WTC11 (cell line): ENCODE results near the gene KLHL26. TPM values are rescaled to one million over a fixed set of nuclear protein-coding genes. Genes with fewer than 3 reads are reported as not detected.

Experiments used
- ATAC-seq: fragments of 200-7000 bp; cut with Tn5 transposase; 2 replicates; pipeline ENCODE4 v1.10.0; 2021; ENCODE audit warnings: mild to moderate bottlenecking, moderate library complexity
- CTCF ChIA-PET: fragments of 300-600 bp; sonication (Branson Sonifier 250); formaldehyde crosslinking; loops from one replicate; lab custom pipeline; 2021; ENCODE audit warnings: antibody characterized with exemption; lab: Charles Lee
- POLR2A ChIA-PET: fragments of 350-600 bp; sonication (Branson Sonifier 250); formaldehyde crosslinking; loops from one replicate; lab custom pipeline; 2021; ENCODE audit warnings: antibody characterized with exemption; lab: Charles Lee
- DNase-seq: peaks from one replicate; pipeline ENCODE4 v3.0.0; 2021; ENCODE audit warnings: low spot score
- H3K27ac Mint-ChIP-seq: 2 replicates; pipeline ENCODE4 v1.8.0; 2021; ENCODE audit warnings: mixed read lengths
- H3K27me3 Mint-ChIP-seq: 2 replicates; pipeline ENCODE4 v1.8.0; 2021; ENCODE audit warnings: low read depth, mild to moderate bottlenecking, moderate library complexity, mixed read lengths
- H3K36me3 Mint-ChIP-seq: 2 replicates; pipeline ENCODE4 v1.8.0; 2021; ENCODE audit warnings: mixed read lengths
- H3K4me1 Mint-ChIP-seq: 2 replicates; pipeline ENCODE4 v1.8.0; 2022; ENCODE audit warnings: mixed read lengths
- H3K4me3 Mint-ChIP-seq: 2 replicates; pipeline ENCODE4 v1.8.0; 2021; ENCODE audit warnings: mild to moderate bottlenecking, moderate library complexity, mixed read lengths
- H3K9me3 Mint-ChIP-seq: 2 replicates; pipeline ENCODE4 v1.8.0; 2021; ENCODE audit warnings: mixed read lengths
- ATF1 ChIP-seq: sonication (generic); formaldehyde crosslinking; IDR thresholded peaks from 2 replicates; pipeline ENCODE4 v1.8.1; 2023; ENCODE audit warnings: mild to moderate bottlenecking, moderate library complexity, missing genetic modification reagents
- ATF2 ChIP-seq: sonication (generic); formaldehyde crosslinking; IDR thresholded peaks from 2 replicates; pipeline ENCODE4 v1.8.1; 2022; ENCODE audit warnings: low read depth, missing genetic modification reagents, borderline replicate concordance
- CDX4 ChIP-seq: fragments of 250-450 bp; sonication (Bioruptor Pico); IDR thresholded peaks from 2 replicates; pipeline ENCODE4 v1.9.0; 2021; ENCODE audit warnings: moderate library complexity, mild to moderate bottlenecking, inconsistent platforms, borderline replicate concordance
- CREM ChIP-seq: sonication (generic); formaldehyde crosslinking; IDR thresholded peaks from 2 replicates; pipeline ENCODE4 v1.8.1; 2022; ENCODE audit warnings: mild to moderate bottlenecking, missing genetic modification reagents, moderate library complexity
- CTCF ChIP-seq: fragments of 200-600 bp; IDR thresholded peaks from 2 replicates; pipeline ENCODE4 v1.8.0; 2022; ENCODE audit warnings: antibody characterized with exemption
- ELF4 ChIP-seq: sonication (generic); formaldehyde crosslinking; IDR thresholded peaks from 2 replicates; pipeline ENCODE4 v1.8.1; 2022; ENCODE audit warnings: low read depth, mild to moderate bottlenecking, moderate library complexity, missing genetic modification reagents
- FOXP1 ChIP-seq: sonication (generic); formaldehyde crosslinking; IDR thresholded peaks from 2 replicates; pipeline ENCODE4 v1.8.0; 2022; ENCODE audit warnings: missing genetic modification reagents, mild to moderate bottlenecking, moderate library complexity, borderline replicate concordance
- HMGXB4 ChIP-seq: sonication (generic); formaldehyde crosslinking; IDR thresholded peaks from 2 replicates; pipeline ENCODE4 v1.8.1; 2023; ENCODE audit warnings: mild to moderate bottlenecking, moderate library complexity, missing genetic modification reagents
- JAZF1 ChIP-seq: fragments of 250-450 bp; sonication (Bioruptor Pico); IDR thresholded peaks from 2 replicates; pipeline ENCODE4 v1.9.0; 2021; ENCODE audit warnings: moderate library complexity, mild to moderate bottlenecking, inconsistent platforms
- JUN ChIP-seq: sonication (generic); formaldehyde crosslinking; IDR thresholded peaks from 2 replicates; pipeline ENCODE4 v1.8.0; 2023; ENCODE audit warnings: mild to moderate bottlenecking, missing genetic modification reagents
- MLX ChIP-seq: sonication (generic); formaldehyde crosslinking; IDR thresholded peaks from 2 replicates; pipeline ENCODE4 v1.8.1; 2023; ENCODE audit warnings: mild to moderate bottlenecking, missing genetic modification reagents, moderate library complexity
- NFATC4 ChIP-seq: fragments of 250-450 bp; sonication (Bioruptor Pico); IDR thresholded peaks from 2 replicates; pipeline ENCODE4 v1.9.0; 2021; ENCODE audit warnings: mild to moderate bottlenecking
- OVOL2 ChIP-seq: fragments of 250-450 bp; sonication (Bioruptor Pico); IDR thresholded peaks from 2 replicates; pipeline ENCODE4 v1.9.0; 2021; ENCODE audit warnings: mild to moderate bottlenecking, borderline replicate concordance
- RELA ChIP-seq: sonication (generic); formaldehyde crosslinking; IDR thresholded peaks from 2 replicates; pipeline ENCODE4 v1.8.1; 2022; ENCODE audit warnings: missing genetic modification reagents, mild to moderate bottlenecking, borderline replicate concordance
- STAT6 ChIP-seq: sonication (generic); formaldehyde crosslinking; conservative IDR thresholded peaks from 2 replicates; pipeline ENCODE4 v1.8.1; 2023; ENCODE audit warnings: mild to moderate bottlenecking, low read depth, missing genetic modification reagents, moderate library complexity
- TP53 ChIP-seq: sonication (generic); formaldehyde crosslinking; IDR thresholded peaks from 2 replicates; pipeline ENCODE4 v1.8.1; 2023; ENCODE audit warnings: mild to moderate bottlenecking, missing genetic modification reagents
- ZNF317 ChIP-seq: sonication (generic); formaldehyde crosslinking; IDR thresholded peaks from 2 replicates; pipeline ENCODE4 v1.8.1; 2023; ENCODE audit warnings: low read depth, mild to moderate bottlenecking, moderate library complexity, missing genetic modification reagents, borderline replicate concordance
- ZNF396 ChIP-seq: fragments of 250-450 bp; sonication (Bioruptor Pico); IDR thresholded peaks from 2 replicates; pipeline ENCODE4 v1.8.0; 2021; ENCODE audit warnings: mild to moderate bottlenecking, moderate library complexity, borderline replicate concordance
- ZNF512 ChIP-seq: sonication (generic); formaldehyde crosslinking; IDR thresholded peaks from 2 replicates; pipeline ENCODE4 v1.8.1; 2022; ENCODE audit warnings: missing genetic modification reagents, borderline replicate concordance
- total RNA-seq: library from RNA; stranded (reverse); gene quantifications from 3 replicates; pipeline ENCODE4 v1.2.3, GENCODE V29; 2021

The KLHL26 gene
- total RNA-seq, 1 experiment from 2014 or later = 13.1 TPM

- POLR2A ChIA-PET = no interaction called here
- Mint-ChIP-seq H3K27me3 (peaks cover 25% of the 10 kb centered on the region), H3K27ac (no peak overlapping the region), H3K4me1 (no peaks in the 10 kb centered on the region), H3K4me3 (no peak overlapping the region), H3K36me3 (no peaks in the 10 kb centered on the region), H3K9me3 (no peaks in the 10 kb centered on the region)
- no peak for ATAC-seq
- DNase-seq = no peak
- TF ChIP-seq ATF1 (no peak), TP53 (CRISPR knock-in tag) (no peak), JUN (CRISPR knock-in tag) (no peak), CDX4 (CRISPR knock-in tag) (no peak), ELF4 (CRISPR knock-in tag) (no peak), JAZF1 (CRISPR knock-in tag) (no peak), ATF2 (CRISPR knock-in tag) (no peak), ZNF317 (CRISPR knock-in tag) (no peak), NFATC4 (CRISPR knock-in tag) (no peak), STAT6 (no peak), HMGXB4 (no peak), FOXP1 (CRISPR knock-in tag) (no peak), ZNF396 (CRISPR knock-in tag) (no peak), OVOL2 (CRISPR knock-in tag) (no peak), MLX (no peak), ZNF512 (CRISPR knock-in tag) (no peak), CTCF (no peak), CREM (CRISPR knock-in tag) (no peak), RELA (CRISPR knock-in tag) (no peak)
- TF ChIP-seq, all 79 proteins: peak for 0
- CTCF ChIA-PET = interaction anchor here (1.3 kb wide), 1 partner anchor 14 kb away, joined by 3 read pairs; the partner anchor contains the start of gene TMEM59L
These were observed 9.9 kb upstream of the KLHL26 start for GRCh38 chr19:18626906-18627305.
